ENCODE measurements around the gene PRKG1. TPM values are rescaled to one million over a fixed set of nuclear protein-coding genes. Genes with fewer than 3 reads are reported as not detected.

The PRKG1 gene
- total RNA-seq, 1 experiment from 2014 or later, result 7.4 TPM

DNA sequence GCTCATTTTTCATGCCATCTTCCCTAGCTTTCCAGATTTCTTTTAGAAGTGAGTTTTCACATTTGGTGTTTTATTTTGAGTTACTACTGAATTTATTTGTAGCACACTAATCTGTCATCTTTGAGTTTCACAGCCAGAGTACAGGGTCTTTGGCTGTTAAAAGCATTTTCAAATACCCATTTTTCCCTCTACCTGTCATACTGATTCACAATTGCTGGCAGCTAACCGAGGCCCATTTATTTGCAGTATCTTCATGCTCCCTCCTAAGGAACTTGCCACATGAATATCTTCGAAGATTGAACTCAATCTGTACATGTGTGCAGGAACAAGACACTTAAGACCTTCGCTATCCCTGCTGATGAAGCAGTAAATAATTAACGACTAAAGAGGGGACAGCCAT is 1194.9 kb downstream of the PRKG1 start:
- TF ChIP-seq EZH2phosphoT487 (IDR thresholded peaks at IDR 0.05; ENCODE audit: borderline replicate concordance, low read length) (no peak), EZH2 (IDR thresholded peaks at IDR 0.05; ENCODE audit: low read length, unreplicated experiment) (no peak)
- TF ChIP-seq, protein P1, sequence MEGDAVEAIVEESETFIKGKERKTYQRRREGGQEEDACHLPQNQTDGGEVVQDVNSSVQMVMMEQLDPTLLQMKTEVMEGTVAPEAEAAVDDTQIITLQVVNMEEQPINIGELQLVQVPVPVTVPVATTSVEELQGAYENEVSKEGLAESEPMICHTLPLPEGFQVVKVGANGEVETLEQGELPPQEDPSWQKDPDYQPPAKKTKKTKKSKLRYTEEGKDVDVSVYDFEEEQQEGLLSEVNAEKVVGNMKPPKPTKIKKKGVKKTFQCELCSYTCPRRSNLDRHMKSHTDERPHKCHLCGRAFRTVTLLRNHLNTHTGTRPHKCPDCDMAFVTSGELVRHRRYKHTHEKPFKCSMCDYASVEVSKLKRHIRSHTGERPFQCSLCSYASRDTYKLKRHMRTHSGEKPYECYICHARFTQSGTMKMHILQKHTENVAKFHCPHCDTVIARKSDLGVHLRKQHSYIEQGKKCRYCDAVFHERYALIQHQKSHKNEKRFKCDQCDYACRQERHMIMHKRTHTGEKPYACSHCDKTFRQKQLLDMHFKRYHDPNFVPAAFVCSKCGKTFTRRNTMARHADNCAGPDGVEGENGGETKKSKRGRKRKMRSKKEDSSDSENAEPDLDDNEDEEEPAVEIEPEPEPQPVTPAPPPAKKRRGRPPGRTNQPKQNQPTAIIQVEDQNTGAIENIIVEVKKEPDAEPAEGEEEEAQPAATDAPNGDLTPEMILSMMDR (conservative IDR thresholded peaks at IDR 0.05; ENCODE audit: low read depth, low read length), result no peak
- H3F3A ChIP-seq (ENCODE audit: low read length, unreplicated experiment), result no peaks in the 10 kb centered on the region
- no peak overlapping the region for H3K4me3 ChIP-seq (ENCODE audit: low read length)
- H3K27ac ChIP-seq (ENCODE audit: low read length), result no peak overlapping the region
- no peak overlapping the region for H3K9ac ChIP-seq (ENCODE audit: low read length)
- no peaks in the 10 kb centered on the region for H4K20me1 ChIP-seq (ENCODE audit: low read length)
- no peaks in the 10 kb centered on the region for H3K79me2 ChIP-seq (ENCODE audit: low read length)
- ChIA-PET POLR2A (ENCODE audit: unreplicated experiment) (no interaction called here), CTCF (no interaction called here)
- H3K27me3 ChIP-seq (ENCODE audit: low read length), result no peaks in the 10 kb centered on the region
- no peak overlapping the region for H2AFZ ChIP-seq (ENCODE audit: low read length)
- intact Hi-C loops (cut with micrococcal nuclease), result no loop called here
- H3K9me3 ChIP-seq (ENCODE audit: low read length), result no peaks in the 10 kb centered on the region
- BruUV-seq (replicated peaks), result no TSS peak
- no peaks in the 10 kb centered on the region for H3K36me3 ChIP-seq (ENCODE audit: low read depth, low read length)
- no peaks in the 10 kb centered on the region for H3K4me1 ChIP-seq (ENCODE audit: insufficient read depth, low read length)
- H3K9me2 ChIP-seq (replicated peaks; ENCODE audit: low read length), result no peaks in the 10 kb centered on the region
- DNase-seq (no peak), ATAC-seq (no peak)
- H3K4me2 ChIP-seq (ENCODE audit: low read length), result no peak overlapping the region

DNA sequence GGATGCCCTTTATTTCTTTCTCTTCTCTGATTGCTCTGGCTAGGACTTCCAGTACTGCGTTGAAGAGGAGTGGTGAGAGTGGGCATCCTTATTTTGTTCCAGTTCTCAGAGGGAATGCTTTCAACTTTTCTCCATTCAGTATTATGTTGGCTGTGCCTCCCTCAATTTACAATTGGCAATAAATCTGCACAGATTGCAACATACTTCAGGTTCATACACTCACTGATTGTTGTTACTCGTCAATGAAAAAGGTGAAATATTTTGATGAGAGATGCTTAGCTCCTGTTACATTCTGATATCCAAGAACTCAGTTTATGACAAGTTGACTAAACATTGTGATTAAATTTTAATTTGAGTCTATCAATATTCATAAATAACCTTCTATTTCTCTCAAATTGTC is 1201.9 kb downstream of the PRKG1 start:
- no TSS peak for BruUV-seq (replicated peaks)

DNA sequence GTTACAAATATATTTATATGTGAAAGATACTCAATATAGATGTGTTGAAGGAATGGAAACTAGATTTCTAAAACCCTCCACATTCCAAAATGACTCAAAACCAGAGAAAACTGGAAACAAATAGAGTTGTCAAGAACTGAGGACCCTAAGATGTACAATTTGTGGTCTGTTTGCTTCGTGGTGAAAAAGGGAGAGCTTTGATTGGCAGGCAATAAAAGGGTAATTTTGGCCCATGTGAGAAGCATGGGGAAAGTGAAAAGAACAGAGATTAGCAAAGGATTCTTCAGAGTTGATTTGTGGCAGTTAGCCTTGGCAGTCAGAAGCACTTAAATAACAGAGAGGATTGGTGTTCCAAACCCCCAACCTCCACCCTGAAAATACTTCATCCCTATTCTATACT is 1202.7 kb downstream of the PRKG1 start:
- H3K9ac ChIP-seq (ENCODE audit: low read length), result no peak overlapping the region
- CTCF ChIA-PET, result no interaction called here

More for the DNA sequence above, 1201.9 kb downstream of the PRKG1 start:
- Histone ChIP-seq H3K9me2 (replicated peaks; ENCODE audit: low read length) (no peaks in the 10 kb centered on the region), H4K20me1 (ENCODE audit: low read length) (no peaks in the 10 kb centered on the region), H3K27me3 (ENCODE audit: low read length) (no peaks in the 10 kb centered on the region), H3K36me3 (ENCODE audit: low read depth, low read length) (no peaks in the 10 kb centered on the region), H3K9ac (ENCODE audit: low read length) (no peak overlapping the region), H3K27ac (ENCODE audit: low read length) (no peak overlapping the region), H3K9me3 (ENCODE audit: low read length) (no peaks in the 10 kb centered on the region), H3K79me2 (ENCODE audit: low read length) (no peaks in the 10 kb centered on the region), H3K4me2 (ENCODE audit: low read length) (no peak overlapping the region), H3K4me3 (ENCODE audit: low read length) (no peak overlapping the region), H3K4me1 (ENCODE audit: insufficient read depth, low read length) (no peaks in the 10 kb centered on the region), H3F3A (ENCODE audit: low read length, unreplicated experiment) (no peaks in the 10 kb centered on the region), H2AFZ (ENCODE audit: low read length) (no peak overlapping the region)
- DNase-seq (no peak), ATAC-seq (no peak)
- ChIA-PET CTCF (no interaction called here), POLR2A (ENCODE audit: unreplicated experiment) (no interaction called here)
- no peak for TF ChIP-seq EZH2 (IDR thresholded peaks at IDR 0.05; ENCODE audit: low read length, unreplicated experiment)
- no peak for TF ChIP-seq EZH2phosphoT487 (IDR thresholded peaks at IDR 0.05; ENCODE audit: borderline replicate concordance, low read length)
- TF ChIP-seq, protein P1 (conservative IDR thresholded peaks at IDR 0.05; ENCODE audit: low read depth, low read length), result no peak
- intact Hi-C loops (cut with micrococcal nuclease), result no loop called here

More for the DNA sequence above, 1202.7 kb downstream of the PRKG1 start:
- Histone ChIP-seq H2AFZ (ENCODE audit: low read length) (no peak overlapping the region), H3F3A (ENCODE audit: low read length, unreplicated experiment) (no peaks in the 10 kb centered on the region), H3K4me1 (ENCODE audit: insufficient read depth, low read length) (no peaks in the 10 kb centered on the region), H3K4me2 (ENCODE audit: low read length) (no peak overlapping the region), H3K9me2 (replicated peaks; ENCODE audit: low read length) (no peaks in the 10 kb centered on the region), H3K79me2 (ENCODE audit: low read length) (no peaks in the 10 kb centered on the region), H3K27me3 (ENCODE audit: low read length) (no peaks in the 10 kb centered on the region), H3K4me3 (ENCODE audit: low read length) (no peak overlapping the region), H3K27ac (ENCODE audit: low read length) (no peak overlapping the region), H4K20me1 (ENCODE audit: low read length) (no peaks in the 10 kb centered on the region), H3K9me3 (ENCODE audit: low read length) (no peaks in the 10 kb centered on the region), H3K36me3 (ENCODE audit: low read depth, low read length) (no peaks in the 10 kb centered on the region)
- TF ChIP-seq, protein P1 (conservative IDR thresholded peaks at IDR 0.05; ENCODE audit: low read depth, low read length), result no peak
- no peak for TF ChIP-seq EZH2 (IDR thresholded peaks at IDR 0.05; ENCODE audit: low read length, unreplicated experiment)
- no peak for TF ChIP-seq EZH2phosphoT487 (IDR thresholded peaks at IDR 0.05; ENCODE audit: borderline replicate concordance, low read length)
- intact Hi-C loops (cut with micrococcal nuclease), result no loop called here
- POLR2A ChIA-PET (ENCODE audit: unreplicated experiment), result no interaction called here
- ATAC-seq (no peak), DNase-seq (no peak)
- BruUV-seq (replicated peaks), result no TSS peak
